Fibroblast of upper back skin (primary cell): ENCODE data around the gene FLYWCH2.
A peak's percentile ranks its signal among the peaks of the same experiment; 100 is the strongest.

ENCODE experiments used
- DNase-seq: peaks from one replicate; pipeline ENCODE4 v3.0.0-alpha.2; 2013

Gene FLYWCH2

DNA sequence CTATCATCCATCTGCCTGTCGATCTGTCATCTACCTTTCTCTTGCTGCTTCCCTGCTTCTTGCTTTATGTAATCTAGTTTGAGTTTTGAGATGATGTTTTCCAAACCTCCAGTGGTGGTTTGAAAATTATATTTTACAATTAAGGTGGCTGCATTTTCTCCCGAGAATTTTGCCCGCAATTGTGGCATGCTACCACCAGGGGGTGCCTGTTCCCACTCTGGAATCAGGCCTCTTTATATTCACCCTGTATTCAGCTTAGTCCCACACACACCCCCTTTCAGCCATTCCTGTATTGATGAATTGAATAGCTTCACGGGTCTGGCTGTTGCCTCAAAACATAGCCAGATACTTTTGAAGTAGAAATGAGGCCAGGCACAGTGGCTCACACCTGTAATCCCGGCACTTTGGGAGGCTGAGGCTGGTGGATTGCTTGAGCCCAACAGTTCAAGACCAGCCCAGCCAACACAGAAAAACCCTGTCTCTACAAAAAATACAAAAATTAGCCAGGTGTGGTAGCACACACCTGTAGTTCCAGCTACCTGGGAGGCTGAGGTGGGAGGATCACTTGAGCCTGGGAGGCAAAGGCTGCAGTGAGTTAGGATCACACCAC, 28.2 kb upstream of the FLYWCH2 start:
- DNase-seq = no peak

DNA sequence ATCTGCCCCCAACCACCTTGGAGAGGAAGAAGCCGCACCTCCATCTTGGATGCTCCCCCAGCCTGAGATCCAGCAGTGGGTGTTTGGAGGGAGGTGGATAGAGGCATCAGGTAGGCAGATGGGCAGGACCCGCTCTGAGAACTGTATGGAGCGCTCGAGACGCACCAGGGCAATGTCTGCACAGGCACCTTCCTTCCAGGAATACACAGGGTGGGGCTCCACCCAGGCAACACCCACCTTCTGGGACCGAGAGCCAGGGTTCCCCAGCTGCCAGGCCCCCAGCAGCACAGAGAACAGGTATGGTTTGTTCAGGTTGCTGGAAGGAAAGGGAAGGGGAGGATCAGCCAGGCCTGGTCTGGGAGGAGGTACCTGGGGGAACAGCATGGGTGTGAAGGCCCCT, 27.5 kb upstream of the FLYWCH2 start:
- DNase-seq = no peak

DNA sequence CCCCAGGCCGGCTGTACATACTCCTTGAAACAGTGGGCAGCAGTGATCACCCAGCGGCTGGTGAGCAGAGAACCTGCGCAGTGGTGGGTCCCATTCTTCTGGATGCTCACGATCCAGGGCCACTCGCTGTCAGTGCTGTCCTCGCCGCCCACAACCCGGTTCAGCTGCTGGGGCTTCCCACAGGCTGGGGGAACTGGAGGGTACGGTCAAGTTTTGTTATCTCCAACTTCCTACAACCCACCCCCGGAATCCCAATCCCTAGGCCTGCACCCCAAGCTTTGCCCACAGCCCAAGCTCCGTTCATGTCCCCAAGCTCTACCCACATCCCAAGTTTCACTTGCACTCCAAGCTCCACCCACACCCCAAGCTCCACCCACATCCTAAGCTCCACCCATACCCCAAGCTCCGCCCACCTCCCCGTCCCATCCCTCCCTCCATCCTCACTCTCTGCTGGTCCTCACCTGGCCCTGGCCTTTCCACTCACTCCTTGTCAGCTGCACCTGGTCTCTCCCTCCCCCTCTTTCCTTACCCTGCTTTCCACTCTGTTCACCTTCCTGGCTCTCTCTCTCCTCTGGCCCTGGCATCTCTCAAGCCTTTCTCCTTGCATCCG, 26.8 kb upstream of the FLYWCH2 start:
- DNase-seq = no peak

DNA sequence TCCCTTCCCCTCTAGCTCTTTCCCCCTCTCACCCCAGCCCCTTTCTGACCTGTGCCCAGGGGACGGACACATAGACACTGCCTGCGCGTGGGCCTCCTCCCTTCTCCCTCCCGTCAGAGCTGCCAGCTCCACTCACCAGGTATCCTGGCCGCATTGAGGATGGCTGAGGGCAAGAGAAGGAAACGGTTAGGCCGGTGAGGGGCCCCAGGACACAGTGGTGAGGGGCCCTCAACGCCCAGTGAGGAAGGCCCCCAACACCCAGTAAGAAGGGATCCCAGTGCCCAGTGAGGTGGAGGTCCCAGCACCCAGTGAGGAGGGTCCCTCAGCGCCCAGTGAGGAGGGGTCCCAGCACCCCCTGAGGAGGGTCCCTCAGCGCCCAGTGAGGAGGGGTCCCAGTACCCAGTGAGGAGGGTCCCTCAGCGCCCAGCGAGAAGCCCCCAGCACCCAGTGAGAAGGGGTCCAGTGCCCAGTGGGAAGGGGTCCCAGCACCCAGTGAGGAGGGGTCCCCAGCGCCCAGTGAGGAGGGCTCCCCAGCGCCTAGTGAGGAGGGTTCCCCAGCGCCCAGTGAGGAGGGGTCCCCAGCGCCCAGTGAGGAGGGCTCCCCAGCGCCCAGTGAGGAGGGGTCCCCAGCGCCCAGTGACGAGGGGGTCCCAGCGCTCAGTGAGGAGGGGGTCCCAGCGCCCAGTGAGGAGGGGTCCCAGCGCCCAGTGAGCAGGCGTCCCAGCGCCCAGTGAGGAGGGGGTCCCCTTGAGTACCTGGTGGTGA, 26.1 kb upstream of the FLYWCH2 start:
- no peak for DNase-seq

DNA sequence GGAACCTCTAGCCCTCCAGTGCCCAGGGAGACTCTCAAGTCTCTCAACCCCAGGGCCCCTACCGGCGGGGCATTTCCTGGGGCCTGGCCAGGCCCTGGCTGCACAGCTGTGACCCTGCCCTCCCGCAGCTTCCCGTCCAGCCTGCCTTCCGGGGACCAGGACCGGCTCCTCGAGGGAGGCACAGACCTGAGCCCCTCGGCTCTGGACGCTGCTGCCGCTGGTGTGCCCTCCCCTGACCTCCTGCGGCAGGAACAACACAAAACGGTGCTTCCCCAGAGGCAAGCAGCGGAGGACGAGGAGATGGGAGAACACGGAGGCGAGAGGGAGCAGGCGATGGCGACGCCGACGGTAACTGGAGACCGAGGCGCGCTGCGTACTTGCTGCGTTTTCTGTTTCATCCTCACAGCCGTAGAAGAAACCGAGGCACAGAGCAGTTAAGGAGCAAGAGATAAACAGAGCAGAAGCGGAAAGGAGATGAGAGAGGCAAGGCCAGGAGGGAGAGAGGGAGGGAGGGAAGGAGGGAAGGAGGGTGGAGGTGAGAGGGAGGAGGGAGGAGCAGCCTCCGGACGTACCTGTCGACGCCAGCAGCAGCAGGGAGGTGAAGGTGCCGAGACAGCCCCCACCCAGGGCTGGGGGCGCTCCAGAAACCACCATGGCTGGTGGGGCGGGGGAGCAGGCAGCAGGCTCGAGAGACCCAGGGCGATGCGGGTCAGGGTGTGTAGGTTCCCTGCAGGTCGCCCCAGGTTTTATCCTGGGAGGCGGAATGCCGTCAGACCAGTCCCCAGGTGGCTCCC, 25.4 kb upstream of the FLYWCH2 start, which contains the start of gene PRSS22:
Gene PRSS22 (minus strand): TSS at position 720 of the 794 bp plus-strand sequence. CDS start 66 bp downstream, at position 654.
- no peak for DNase-seq

DNA sequence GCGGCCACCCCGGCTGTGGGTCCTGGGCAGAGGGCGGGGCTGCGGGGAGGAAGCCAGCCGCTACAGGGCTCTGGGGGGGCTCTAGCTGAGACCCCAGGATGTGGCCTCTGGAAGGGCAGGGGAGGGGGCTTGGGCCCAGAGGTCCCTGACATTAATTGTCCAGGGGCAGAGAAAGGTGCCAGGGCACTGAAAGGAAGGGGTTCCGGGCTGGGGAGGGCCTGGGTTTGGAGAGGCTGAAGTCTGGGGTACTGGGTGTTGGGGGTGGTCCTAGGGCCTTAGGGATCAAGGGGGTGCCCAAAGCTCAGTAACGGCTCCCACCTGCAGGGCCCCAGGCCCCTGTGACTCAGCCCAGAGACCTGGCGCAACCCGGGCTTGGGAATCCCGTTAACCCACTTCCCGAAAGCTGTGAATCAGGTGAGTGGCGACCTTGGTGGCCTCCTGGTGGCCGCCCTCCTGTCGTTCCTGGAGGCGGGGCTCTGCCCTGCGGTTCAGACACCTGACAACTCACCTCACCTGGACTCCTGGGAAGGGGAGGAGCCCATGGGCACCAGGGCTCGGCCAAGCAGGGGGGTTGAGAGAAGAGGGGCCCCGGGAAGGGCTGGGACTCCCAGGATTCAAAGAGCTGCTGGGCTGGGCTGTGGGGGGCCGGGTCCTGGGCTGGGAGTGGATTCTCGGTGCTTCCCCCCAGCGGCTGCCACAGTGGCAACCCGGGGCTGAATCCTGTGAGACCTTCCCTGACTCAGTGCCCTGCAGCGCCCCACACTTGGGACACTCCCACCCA, 24.6 kb upstream of the FLYWCH2 start:
- DNase-seq = no peak

DNA sequence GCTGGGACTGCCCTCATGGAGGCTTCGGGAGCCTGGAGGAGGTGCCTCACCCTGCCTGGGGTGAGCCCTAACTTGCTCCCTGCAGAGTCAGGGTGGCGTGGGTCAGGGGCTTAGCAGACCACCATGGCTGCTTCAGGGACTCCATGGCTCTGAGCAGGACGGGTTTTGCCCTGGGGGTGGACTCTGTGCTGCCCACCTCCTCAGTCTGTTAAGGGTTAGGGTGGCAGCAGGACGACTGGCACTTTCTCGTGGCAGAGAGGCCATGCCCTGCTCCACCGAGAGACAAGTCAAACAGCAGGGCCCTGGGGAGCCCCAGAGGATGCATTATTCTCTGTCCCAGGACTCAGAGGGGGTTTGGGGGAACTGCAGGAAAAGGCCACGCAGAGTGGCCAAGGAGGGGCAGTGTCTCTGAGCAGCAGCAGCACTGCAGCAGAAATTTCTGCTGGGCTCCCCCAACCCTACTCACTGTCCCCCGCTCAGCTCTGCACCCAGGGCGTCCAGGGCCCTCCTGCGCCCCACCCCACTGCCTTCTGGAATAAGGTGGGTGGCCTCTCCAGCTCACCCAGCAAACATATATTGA, 23.2 kb upstream of the FLYWCH2 start:
- no peak for DNase-seq

DNA sequence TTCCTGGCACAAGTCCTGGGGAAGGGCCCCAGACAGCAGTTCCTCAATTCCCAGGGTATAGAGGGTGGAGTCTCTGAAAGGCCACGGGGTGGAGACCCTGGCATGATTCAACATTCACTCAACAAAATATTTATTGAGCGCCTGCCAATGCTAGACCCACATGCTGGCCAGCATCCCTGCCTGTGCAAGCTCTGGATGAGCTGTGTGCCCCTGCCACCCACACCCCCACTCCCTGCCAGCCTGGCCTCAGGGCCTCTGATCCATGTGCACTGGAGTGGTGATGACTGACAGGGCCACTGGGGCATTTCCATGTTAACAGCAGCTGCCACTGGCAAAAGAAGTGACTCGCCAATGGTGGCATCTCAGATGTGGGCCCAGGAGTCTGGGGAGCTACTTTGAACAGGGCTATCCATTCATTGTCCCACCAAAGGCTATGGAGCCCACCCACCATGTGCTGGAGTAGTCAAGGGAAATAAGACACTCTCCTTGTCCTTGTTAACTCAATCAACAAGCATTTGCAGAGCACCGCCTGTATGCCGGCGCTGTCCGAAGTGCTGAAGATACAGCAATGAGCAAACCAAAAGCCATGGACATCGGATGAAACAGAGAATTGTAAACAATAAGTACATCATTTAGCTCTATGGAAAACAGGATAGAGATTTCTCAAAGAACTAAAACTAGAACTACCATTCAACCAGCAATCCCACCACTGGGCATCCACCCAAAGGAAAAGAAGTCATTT, 22.0 kb upstream of the FLYWCH2 start:
- no peak for DNase-seq

DNA sequence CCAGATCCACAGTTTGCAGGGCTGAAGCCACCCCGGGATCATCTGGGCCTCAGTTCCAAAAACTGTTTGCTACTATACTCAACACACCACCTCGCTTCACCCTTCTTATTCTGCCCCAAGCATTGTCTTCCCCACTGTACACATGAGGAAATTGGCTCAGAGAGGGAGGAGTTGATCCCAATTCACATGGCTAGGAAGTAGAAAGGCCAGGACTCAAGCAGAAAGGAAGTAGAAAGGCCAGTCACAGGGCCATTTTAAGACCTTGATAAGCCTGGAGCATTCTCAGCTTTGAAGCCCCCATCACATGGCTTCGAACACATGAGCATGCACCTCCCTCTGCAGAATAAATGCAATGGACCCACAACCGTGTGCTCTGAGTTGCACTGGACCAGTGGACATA, 17.4 kb upstream of the FLYWCH2 start:
- DNase-seq = no peak

DNA sequence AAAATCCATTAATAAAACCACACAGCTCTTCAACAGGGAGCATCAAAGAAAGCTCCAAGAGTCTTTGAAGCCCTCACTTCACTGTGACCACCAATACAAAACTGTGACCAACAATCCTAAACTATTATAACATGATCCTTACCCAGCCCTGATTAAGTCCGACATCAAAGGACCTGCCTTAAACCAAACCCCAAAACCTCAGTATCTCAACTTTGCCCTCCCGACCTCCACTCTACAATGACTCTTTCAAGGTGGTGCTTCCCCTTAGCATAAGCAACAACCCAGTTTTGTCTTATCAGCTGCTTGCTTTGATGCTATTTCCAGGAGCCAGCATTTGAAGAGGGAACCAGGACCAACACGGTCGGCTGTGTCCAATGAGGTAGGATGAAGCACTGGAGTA, 16.6 kb upstream of the FLYWCH2 start:
- DNase-seq = no peak

DNA sequence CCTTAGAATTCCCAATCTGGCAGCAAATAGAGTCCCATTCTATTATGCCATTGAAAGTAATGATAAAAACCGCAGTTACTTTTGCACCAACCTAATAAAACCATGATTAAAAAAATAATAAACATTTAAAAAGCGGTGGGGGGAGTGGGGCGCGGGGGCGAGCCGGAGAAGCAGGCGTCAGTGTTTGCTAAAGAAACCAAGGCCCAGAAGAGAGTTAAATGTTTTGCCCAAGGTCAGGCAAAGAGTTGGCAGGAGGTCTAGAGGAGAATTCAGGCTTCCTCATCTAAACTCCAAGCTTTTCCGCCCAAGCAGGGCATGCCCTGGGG, 15.4 kb upstream of the FLYWCH2 start:
- DNase-seq = no peak

DNA sequence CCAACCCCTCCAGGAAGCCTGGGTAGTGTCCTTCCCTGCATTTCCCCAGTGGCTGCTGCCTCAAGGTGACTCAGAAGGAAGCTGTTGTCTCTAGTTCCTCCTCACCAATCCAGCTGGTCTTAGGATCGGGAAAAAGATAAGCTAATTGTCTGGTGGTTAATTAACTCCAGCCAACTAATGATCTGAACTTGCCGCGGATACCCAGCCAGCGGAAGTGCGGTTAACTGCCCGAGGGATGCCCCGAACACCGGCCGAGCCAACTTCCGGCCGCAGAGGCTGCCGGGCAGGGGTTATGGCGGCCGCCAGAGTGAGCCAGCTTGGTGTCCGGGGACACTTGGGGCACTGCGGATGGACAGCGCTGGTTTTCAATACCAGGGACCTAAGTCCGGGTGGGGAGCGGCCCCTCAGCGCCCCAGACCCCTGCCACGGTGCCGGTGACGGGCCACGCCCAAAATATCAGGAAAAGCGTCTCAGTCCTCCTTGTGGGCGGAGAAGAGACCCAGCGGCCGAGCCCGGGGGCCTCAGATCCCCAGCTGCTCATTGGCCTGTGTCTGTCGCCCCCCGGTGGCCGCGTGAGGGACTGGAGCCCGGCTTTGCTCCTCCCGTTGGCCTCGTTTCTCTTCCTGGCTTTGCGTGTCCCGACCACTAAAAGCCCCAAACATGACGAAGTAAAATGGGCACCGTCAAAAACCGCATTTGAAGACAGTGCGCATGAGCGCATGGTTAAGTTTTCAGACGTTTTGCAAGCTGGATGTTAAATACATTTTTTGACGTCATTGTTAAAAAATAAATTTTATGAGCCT, 14.8 kb upstream of the FLYWCH2 start:
- DNase-seq = peak; percentile 91

DNA sequence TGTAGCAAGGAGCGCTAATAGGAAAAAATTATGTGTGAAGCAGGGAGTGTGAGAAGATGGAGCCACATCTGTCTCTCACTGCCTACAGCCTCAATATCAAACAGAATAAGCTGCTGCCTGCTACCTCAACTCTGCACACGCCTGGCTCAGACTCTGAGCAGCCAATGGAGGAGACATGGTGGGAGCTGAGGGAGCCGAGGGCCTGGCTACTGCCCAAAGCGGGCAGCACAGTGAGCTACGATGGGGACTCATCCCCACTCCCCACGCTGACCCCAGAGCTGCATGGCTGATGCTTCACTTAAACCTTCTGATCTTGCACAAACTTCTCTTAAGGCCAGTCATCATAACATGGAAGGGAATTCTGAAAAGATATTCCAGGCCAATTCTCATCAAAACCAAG, 11.1 kb upstream of the FLYWCH2 start:
- no peak for DNase-seq

DNA sequence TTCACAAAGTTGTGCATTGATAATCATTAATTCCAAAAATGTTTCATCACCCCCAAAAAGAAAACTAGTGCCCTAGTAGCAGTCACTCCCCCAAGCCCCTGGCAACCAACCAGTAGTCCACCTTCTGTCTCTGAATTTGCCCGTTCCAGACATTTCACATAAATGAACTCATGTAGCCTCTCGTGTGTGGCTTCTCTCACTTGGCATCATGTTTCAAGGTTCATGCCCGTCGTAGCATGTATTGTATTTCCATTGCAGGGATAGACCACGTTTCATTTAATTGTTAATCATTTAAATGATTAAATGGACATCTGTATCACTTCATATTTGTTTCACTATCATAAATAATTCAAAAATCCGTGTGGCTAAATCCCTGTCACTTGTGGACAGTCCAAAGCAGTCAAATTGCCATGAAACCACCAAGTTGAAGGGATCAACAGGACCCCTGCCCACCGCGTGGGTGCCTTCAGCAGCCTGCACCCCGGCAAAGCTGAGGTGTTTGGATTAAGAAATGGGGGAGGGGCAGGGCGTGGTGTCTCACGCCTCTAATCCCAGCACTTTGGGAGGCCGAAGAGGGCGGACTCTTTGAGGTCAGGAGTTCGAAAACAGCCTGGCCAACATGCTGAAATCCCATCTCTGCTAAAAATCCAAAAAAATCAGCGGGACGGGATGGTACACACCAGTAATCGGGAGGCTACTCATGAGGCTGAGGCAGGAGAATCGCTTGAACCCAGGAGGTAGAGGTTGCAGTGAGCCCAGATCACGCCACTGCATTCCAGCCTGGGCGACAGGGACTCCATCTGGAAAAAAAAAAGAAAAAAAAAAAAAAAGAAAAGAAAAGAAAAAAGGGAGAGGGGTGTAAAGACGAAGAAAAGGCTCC, 8.7 kb upstream of the FLYWCH2 start:
- peak; percentile 14 for DNase-seq

DNA sequence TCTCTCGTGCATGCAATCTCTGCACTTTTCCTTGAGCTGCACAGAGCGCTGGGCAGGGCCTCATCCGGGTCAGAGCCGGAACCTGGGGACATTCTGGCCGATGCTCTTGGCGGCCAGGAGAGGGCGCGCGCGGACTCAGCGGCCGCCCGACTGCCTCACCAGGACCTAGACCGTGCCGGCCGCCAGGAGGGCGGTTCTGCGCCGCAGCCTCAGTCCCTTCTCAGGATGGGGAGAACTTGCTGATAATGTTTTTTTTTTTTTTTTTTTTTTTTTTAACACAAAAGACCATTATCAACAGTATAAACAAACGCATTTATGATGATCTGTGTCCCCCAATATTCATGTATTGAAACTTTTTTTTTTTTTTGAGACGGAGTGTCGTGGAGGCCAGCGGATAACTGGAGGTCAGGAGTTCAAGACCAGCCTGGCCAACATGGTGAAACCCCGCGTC, 8.1 kb upstream of the FLYWCH2 start:
- peak; percentile 71 for DNase-seq

DNA sequence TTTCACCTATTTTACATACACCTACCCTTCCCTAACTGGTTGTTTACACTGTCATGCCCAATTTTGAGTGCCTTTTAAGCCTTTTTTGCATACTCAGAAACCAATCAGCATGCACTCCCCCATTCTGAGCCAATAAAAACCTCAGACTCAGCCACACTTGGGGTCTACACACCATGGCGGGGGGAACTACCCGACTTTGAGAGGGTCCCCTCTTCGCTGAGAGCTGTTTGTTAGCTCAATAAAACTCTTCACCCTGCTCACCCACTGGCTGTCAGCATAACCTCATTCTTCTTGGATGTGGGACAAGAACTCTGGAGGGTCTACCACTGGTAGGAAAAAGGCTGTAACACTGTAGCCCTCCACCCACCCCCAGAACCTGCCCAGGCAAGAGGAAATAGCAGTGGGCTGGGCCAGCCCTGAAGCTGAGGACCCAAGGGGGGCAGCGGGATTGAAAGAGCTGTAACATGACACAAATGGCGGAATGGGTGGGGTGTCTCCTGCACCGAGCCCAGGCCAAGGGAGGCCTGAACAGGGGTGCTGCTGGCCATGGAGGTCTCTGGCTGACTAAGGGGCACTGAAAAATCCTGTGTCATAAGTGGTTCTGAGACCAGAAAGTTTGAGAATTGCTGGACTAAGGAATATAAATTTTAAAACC, 3.0 kb upstream of the FLYWCH2 start:
- no peak for DNase-seq

DNA sequence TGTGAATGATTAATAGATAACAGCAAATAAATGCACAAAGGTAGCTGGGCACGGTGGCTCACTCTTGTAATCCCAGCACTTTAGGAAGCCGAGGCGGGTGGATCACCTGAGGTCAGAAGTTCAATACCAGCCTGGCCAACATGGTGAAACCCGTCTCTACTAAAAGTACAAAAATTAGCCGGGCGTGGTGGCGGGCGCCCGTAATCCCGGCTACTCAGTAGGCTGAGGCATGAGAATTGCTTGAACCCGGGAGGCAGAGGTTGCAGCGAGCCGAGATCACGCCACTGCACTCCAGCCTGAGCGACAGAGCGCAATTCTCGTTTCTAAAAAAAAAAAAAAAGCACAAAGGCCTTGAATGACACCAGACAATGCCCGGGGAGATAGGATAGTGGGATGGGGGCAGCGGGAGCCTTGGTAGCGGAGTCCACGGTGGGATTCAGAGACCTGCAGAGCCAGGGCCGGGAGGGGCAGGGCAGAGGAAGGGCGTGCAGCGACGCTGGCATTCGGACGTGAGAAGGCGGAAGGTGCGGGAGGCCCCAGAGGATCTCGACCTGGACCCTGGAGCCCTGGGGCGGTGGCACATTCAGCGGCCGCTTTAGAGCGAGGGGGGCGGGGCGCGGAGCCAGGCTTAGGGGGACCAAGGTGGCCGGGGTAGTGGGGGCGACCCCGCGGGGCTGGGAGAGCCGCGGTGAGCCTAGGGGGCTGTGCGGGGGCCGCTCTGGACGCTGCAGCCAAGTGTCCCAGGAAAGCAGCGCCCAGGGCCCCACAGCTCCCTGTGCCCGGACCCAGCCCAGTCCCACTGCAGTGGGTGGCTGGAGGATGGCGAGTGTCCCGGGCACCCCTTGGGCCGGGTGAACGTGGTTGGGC, 999 bp upstream of the FLYWCH2 start:
- DNase-seq = no peak

DNA sequence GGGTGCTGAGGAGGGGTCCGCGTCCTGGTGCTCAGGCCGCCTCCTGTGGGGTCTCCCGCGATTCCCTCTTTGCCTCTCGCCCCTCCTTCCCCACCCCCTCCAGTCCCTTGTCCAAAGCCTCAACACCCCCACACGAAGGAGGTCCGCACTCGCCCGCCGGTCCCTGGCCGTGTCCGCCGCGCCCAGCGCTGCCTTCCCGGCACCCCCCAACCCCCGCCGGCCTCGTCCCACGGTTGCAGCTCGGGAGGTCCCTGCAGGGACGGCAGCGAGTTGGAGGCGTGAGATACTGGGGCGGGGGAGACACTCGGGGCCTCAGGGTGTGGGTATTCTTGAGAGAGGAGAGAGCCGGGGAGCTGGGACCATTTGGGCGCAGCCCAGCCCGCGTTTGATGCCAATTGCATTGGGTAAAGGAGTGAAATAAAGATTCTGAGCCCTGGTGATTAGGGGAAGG, 468 bp downstream of the FLYWCH2 start:
- no peak for DNase-seq
